Endothelial cell (in vitro differentiated cells): ENCODE results near the gene KIAA1958. TPM values are rescaled to one million over a fixed set of nuclear protein-coding genes. Genes with fewer than 3 reads are reported as not detected.

Experiments used
- DNase-seq: peaks from one replicate; pipeline ENCODE4 v3.0.0; 2021; ENCODE audit warnings: low spot score
- H3K27ac Mint-ChIP-seq: one replicate; pipeline ENCODE4 v1.8.0; 2021; ENCODE audit warnings: mixed read lengths, inconsistent platforms; ENCODE audit not compliant: unreplicated experiment
- H3K27me3 Mint-ChIP-seq: one replicate; pipeline ENCODE4 v1.8.0; 2021; ENCODE audit warnings: mild to moderate bottlenecking, moderate library complexity, mixed read lengths, inconsistent platforms; ENCODE audit not compliant: unreplicated experiment
- H3K36me3 Mint-ChIP-seq: one replicate; pipeline ENCODE4 v1.8.0; 2021; ENCODE audit warnings: mild to moderate bottlenecking, low read depth, mixed read lengths, inconsistent platforms; ENCODE audit not compliant: unreplicated experiment
- H3K4me1 Mint-ChIP-seq: one replicate; pipeline ENCODE4 v1.8.0; 2021; ENCODE audit warnings: mild to moderate bottlenecking, mixed read lengths, inconsistent platforms; ENCODE audit not compliant: unreplicated experiment
- H3K4me3 Mint-ChIP-seq: one replicate; pipeline ENCODE4 v1.8.0; 2021; ENCODE audit warnings: mild to moderate bottlenecking, mixed read lengths, inconsistent platforms; ENCODE audit not compliant: unreplicated experiment
- H3K9me3 Mint-ChIP-seq: one replicate; pipeline ENCODE4 v1.8.0; 2021; ENCODE audit warnings: mixed read lengths, inconsistent platforms; ENCODE audit not compliant: unreplicated experiment
- total RNA-seq: library from RNA; stranded (reverse); fragmentation: NEBNext Ultra II Directional; extraction: Animal tissue kit (Norgen Biotek cat#: 25700); gene quantifications from one replicate; pipeline ENCODE4 v1.2.1, GENCODE V29; 2021; ENCODE audit not compliant: unreplicated experiment
- TF ChIP-seq, protein P1 (sequence below): fragments of 200-600 bp; sonication (generic); IDR thresholded peaks from one replicate; pipeline ENCODE4 v1.5.0; 2021; ENCODE audit warnings: antibody characterized with exemption; ENCODE audit not compliant: unreplicated experiment

The KIAA1958 gene
- total RNA-seq, 1 donor from 2014 or later, result 15.1 TPM

DNA sequence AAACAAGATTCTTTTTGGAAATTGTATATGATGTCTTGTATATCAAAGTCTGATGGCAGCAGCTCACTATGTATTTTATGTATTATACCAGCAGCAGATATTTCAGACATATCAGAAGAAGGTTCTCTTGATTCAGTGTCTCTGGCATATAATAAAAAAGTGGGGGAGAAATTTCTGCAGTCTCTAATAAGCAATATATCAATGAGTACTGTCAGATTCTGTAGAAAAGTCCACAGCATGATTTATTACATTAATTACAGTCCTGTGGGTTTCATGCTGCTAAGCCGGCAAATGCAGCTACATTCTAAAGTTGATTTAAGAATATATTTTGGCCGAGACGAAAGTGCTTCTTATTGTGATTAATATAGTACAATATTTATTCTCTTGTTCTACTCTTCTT, 113.1 kb downstream of the KIAA1958 start:
- H3K9me3 Mint-ChIP-seq, result no peaks in the 10 kb centered on the region
- DNase-seq, result no peak
- no peak overlapping the region for H3K4me3 Mint-ChIP-seq
- no peaks in the 10 kb centered on the region for H3K36me3 Mint-ChIP-seq
- no peaks in the 10 kb centered on the region for H3K4me1 Mint-ChIP-seq
- H3K27me3 Mint-ChIP-seq, result no peaks in the 10 kb centered on the region
- H3K27ac Mint-ChIP-seq, result no peak overlapping the region
- TF ChIP-seq, protein P1, sequence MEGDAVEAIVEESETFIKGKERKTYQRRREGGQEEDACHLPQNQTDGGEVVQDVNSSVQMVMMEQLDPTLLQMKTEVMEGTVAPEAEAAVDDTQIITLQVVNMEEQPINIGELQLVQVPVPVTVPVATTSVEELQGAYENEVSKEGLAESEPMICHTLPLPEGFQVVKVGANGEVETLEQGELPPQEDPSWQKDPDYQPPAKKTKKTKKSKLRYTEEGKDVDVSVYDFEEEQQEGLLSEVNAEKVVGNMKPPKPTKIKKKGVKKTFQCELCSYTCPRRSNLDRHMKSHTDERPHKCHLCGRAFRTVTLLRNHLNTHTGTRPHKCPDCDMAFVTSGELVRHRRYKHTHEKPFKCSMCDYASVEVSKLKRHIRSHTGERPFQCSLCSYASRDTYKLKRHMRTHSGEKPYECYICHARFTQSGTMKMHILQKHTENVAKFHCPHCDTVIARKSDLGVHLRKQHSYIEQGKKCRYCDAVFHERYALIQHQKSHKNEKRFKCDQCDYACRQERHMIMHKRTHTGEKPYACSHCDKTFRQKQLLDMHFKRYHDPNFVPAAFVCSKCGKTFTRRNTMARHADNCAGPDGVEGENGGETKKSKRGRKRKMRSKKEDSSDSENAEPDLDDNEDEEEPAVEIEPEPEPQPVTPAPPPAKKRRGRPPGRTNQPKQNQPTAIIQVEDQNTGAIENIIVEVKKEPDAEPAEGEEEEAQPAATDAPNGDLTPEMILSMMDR, result no peak

DNA sequence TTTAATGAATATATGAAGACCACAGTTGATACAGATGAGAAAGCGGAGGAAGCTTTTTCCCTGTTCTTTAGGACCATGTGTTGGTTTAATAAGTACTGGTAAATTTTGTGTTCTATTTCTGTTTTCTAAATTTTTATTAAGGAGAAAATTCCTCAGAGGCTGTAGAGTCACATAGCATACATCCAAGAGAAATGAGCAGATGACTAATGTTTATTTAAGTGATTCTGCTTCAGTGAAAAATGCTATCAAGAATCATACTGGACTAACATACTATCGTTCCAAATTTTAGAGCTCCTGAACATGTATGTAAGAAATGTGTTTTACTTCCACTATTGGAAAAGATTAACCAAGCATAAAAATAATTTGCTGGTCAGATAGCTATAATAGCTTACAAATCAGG, 115.0 kb downstream of the KIAA1958 start:
- DNase-seq, result no peak
- TF ChIP-seq, protein P1, result no peak
- no peak overlapping the region for H3K4me3 Mint-ChIP-seq
- H3K9me3 Mint-ChIP-seq, result no peaks in the 10 kb centered on the region
- H3K36me3 Mint-ChIP-seq, result no peaks in the 10 kb centered on the region
- H3K27ac Mint-ChIP-seq, result no peak overlapping the region
- H3K27me3 Mint-ChIP-seq, result no peaks in the 10 kb centered on the region
- H3K4me1 Mint-ChIP-seq, result no peaks in the 10 kb centered on the region

DNA sequence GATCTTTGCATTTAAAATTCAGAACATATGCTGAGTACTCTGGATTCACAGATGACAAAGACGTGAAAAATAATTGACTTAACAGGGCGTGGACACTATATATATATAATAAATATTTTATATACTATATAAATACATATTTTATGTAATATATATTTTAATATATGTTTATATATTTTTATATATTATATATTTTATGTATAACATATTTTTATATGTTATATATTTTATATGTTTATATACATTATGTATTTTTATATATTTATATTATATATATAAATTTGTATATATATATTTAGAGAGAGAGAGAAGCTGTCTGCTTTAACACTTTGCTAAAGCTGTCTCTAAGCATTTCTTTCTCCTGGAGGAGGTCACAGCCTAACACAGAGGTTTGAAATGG, 118.2 kb downstream of the KIAA1958 start:
- Mint-ChIP-seq H3K36me3 (no peaks in the 10 kb centered on the region), H3K27ac (no peak overlapping the region), H3K4me1 (no peaks in the 10 kb centered on the region), H3K9me3 (no peaks in the 10 kb centered on the region), H3K4me3 (no peak overlapping the region), H3K27me3 (no peaks in the 10 kb centered on the region)
- DNase-seq, result no peak
- TF ChIP-seq, protein P1, result no peak

DNA sequence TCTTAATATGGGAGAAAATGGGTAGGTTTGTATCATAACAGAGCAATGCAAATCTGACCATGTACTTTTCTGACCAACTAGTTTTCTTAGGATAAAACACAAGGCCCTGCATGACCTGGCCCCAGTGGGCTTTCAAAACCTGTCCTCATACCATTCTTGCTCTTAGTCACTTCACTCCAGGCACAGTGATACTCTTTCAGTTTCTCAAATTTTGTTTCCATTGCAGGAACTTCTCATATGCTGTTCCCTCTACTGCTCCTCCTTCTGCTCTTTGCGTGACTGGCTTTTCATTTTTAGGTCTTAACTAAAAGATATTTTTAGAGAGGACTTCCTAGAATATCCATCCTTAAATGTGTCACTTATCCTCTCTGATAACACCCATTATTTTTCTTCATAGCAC, 118.9 kb downstream of the KIAA1958 start:
- no peaks in the 10 kb centered on the region for H3K36me3 Mint-ChIP-seq
- no peak overlapping the region for H3K4me3 Mint-ChIP-seq
- TF ChIP-seq, protein P1, result no peak
- H3K4me1 Mint-ChIP-seq, result no peaks in the 10 kb centered on the region
- H3K9me3 Mint-ChIP-seq, result no peaks in the 10 kb centered on the region
- DNase-seq, result no peak
- no peak overlapping the region for H3K27ac Mint-ChIP-seq
- no peaks in the 10 kb centered on the region for H3K27me3 Mint-ChIP-seq

DNA sequence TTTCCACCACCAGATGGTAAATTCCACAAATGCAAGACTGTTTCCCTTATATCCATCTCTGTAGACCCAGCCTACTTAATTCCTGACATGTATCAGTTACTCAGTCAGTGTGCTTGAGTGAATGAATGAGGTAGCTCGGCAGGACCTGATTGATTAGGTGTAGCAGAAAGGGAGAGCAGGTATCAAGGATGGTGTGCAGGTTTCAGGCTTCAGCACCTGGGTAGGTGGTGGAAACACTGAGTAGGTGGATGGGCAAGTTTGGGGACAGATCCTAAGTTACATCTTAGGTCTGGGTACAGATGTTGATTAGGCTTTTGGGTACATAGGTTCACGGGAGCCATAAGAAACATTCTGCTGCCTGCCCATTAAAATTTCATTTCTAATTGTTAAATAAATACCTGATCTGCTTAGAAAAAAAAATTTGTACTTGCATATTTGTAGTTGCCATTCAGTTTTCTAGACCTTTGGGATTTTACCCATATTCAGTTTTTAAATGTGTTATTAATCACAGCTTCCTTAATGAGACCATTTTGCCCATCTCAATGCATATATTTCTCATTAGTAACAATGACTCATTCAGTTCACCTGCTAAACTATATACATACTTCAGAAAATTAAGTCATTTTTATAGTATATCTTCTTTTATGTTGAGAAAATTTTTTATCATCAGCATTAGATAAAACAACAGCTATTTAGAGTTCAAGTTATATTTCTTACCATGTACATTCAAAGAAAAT, 119.5 kb downstream of the KIAA1958 start:
- Mint-ChIP-seq H3K36me3 (no peaks in the 10 kb centered on the region), H3K9me3 (no peaks in the 10 kb centered on the region), H3K27me3 (no peaks in the 10 kb centered on the region), H3K27ac (no peak overlapping the region), H3K4me3 (no peak overlapping the region), H3K4me1 (no peaks in the 10 kb centered on the region)
- no peak for DNase-seq
- TF ChIP-seq, protein P1, result no peak
